H1 (cell line): ENCODE results near the gene CFLAR. TPM values are rescaled to one million over a fixed set of nuclear protein-coding genes. Genes with fewer than 3 reads are reported as not detected.

ENCODE experiments used
- CTCF ChIA-PET: fragments of 300-600 bp; sonication (Branson Sonifier 250); formaldehyde crosslinking; loops from one replicate; lab custom pipeline; 2021; ENCODE audit not compliant: partially characterized antibody; lab: Charles Lee
- POLR2A ChIA-PET: fragments of 300-600 bp; sonication (Branson Sonifier 250); formaldehyde crosslinking; loops from one replicate; lab custom pipeline; 2021; ENCODE audit warnings: inconsistent platforms; ENCODE audit not compliant: partially characterized antibody; lab: Charles Lee
- DNase-seq, 2 experiments: peaks; one replicate each; pipeline versions ENCODE4 v3.0.0 to v3.0.0-alpha.2; 2010 to 2022; ENCODE audit warnings: low spot score in 2 of 2, low read depth in 1 of 2, mixed read lengths in 1 of 2
- FAIRE-seq: peaks from 2 replicates; lab custom pipeline; 2011; peaks lifted over from hg19 to GRCh38; lab: Jason Lieb, UNC
- H2AFZ ChIP-seq: 2 replicates; pipeline ENCODE4 v1.8.1; 2012; ENCODE audit warnings: low read length, inconsistent platforms
- H2AK5ac ChIP-seq: 2 replicates; pipeline ENCODE4 v1.6.1; 2013; ENCODE audit warnings: low read depth, low read length
- H2BK120ac ChIP-seq: replicated peaks from 2 replicates; pipeline ENCODE3; 2013; ENCODE audit warnings: low read depth, low read length, inconsistent platforms
- H2BK12ac ChIP-seq: 2 replicates; pipeline ENCODE4 v1.6.1; 2013; ENCODE audit warnings: low read depth, low read length
- H2BK15ac ChIP-seq: 2 replicates; pipeline ENCODE4 v1.6.1; 2013; ENCODE audit warnings: low read length
- H2BK20ac ChIP-seq: 2 replicates; pipeline ENCODE4 v1.6.1; 2013; ENCODE audit warnings: low read length
- H2BK5ac ChIP-seq: 2 replicates; pipeline ENCODE4 v1.6.1; 2013; ENCODE audit warnings: low read depth, low read length
- H3K14ac ChIP-seq: 2 replicates; pipeline ENCODE4 v1.6.1; 2013; ENCODE audit warnings: inconsistent platforms; ENCODE audit not compliant: insufficient read length
- H3K18ac ChIP-seq: 2 replicates; pipeline ENCODE4 v1.6.1; 2013; ENCODE audit warnings: low read length; ENCODE audit errors: extremely low read depth
- H3K23ac ChIP-seq: 2 replicates; pipeline ENCODE4 v1.6.1; 2013; ENCODE audit warnings: inconsistent platforms; ENCODE audit not compliant: insufficient read length
- H3K23me2 ChIP-seq: 2 replicates; pipeline ENCODE4 v1.6.1; 2013; ENCODE audit warnings: low read depth, low read length
- H3K27ac ChIP-seq: 2 replicates; pipeline ENCODE4 v1.6.1; 2011; ENCODE audit warnings: low read depth, low read length, inconsistent platforms
- H3K27me3 ChIP-seq, 4 experiments: replicated peaks in 1 of 4; 1 replicate in 1 of 4; 2 replicates in 3 of 4; pipeline versions ENCODE4 v1.6.1 to v1.8.1; 2011 to 2013; ENCODE audit warnings: low read length in 3 of 4, mild to moderate bottlenecking in 3 of 4, inconsistent platforms in 2 of 4, mixed read lengths in 2 of 4, moderate library complexity in 1 of 4; ENCODE audit not compliant: control insufficient read depth in 3 of 4, insufficient read depth in 3 of 4; ENCODE audit errors: extremely low read depth in 1 of 4
- H3K36me3 ChIP-seq, 4 experiments: 2 replicates each; pipeline versions ENCODE4 v1.6.1 to v1.8.1; 2011 to 2013; ENCODE audit warnings: mild to moderate bottlenecking in 4 of 4, low read length in 3 of 4, moderate library complexity in 2 of 4, control low read depth in 1 of 4, inconsistent platforms in 1 of 4; ENCODE audit not compliant: insufficient read depth in 4 of 4, control insufficient read depth in 2 of 4
- H3K4ac ChIP-seq: replicated peaks from 2 replicates; pipeline ENCODE3; 2013; ENCODE audit warnings: low read length, low read depth, mixed read lengths, inconsistent platforms; ENCODE audit not compliant: insufficient read length
- H3K4me1 ChIP-seq, 4 experiments: replicated peaks in 1 of 4; 1 replicate in 1 of 4; 2 replicates in 3 of 4; pipeline versions ENCODE4 v1.6.1 to v1.8.1; 2011 to 2013; ENCODE audit warnings: low read length in 3 of 4, inconsistent platforms in 2 of 4, mixed read lengths in 1 of 4; ENCODE audit not compliant: insufficient read depth in 4 of 4, control insufficient read depth in 3 of 4
- H3K4me2 ChIP-seq, 2 experiments: 2 replicates each; pipeline versions ENCODE4 v1.6.1 to v1.8.1; 2011 to 2013; ENCODE audit warnings: low read depth in 2 of 2, low read length in 2 of 2, control low read depth in 1 of 2, inconsistent platforms in 1 of 2, mild to moderate bottlenecking in 1 of 2; ENCODE audit not compliant: insufficient read depth in 1 of 2
- H3K4me3 ChIP-seq, 4 experiments: fragments of 200-600, 300-600 bp in 1 of 4; sonication (generic), shearing (Covaris generic), sonication (Bioruptor Twin) in 1 of 4; 2 replicates each; pipeline versions ENCODE4 v1.5.1 to v1.8.1; 2011 to 2016; ENCODE audit warnings: low read length in 4 of 4, low read depth in 3 of 4, control low read depth in 2 of 4, inconsistent platforms in 2 of 4, mild to moderate bottlenecking in 2 of 4, mixed read lengths in 1 of 4, moderate library complexity in 1 of 4; ENCODE audit not compliant: insufficient read depth in 2 of 4; ENCODE audit errors: extremely low read depth in 1 of 4
- H3K56ac ChIP-seq: replicated peaks from 2 replicates; pipeline ENCODE3; 2013; ENCODE audit warnings: low read depth, mild to moderate bottlenecking, mixed read lengths, low read length, inconsistent platforms; ENCODE audit not compliant: insufficient read length
- H3K79me1 ChIP-seq: 2 replicates; pipeline ENCODE4 v1.6.1; 2013; ENCODE audit warnings: low read depth, low read length, control low read depth
- H3K79me2 ChIP-seq, 2 experiments: 2 replicates each; pipeline versions ENCODE4 v1.6.1 to v1.8.1; 2012 to 2013; ENCODE audit warnings: low read length in 2 of 2, mild to moderate bottlenecking in 2 of 2, inconsistent platforms in 1 of 2; ENCODE audit not compliant: insufficient read depth in 2 of 2, control insufficient read depth in 1 of 2
- H3K9ac ChIP-seq, 4 experiments: replicated peaks in 1 of 4; 1 replicate in 1 of 4; 2 replicates in 3 of 4; pipeline versions ENCODE4 v1.6.1 to v1.8.1; 2011 to 2013; ENCODE audit warnings: low read depth in 3 of 4, low read length in 3 of 4, control low read depth in 2 of 4, mild to moderate bottlenecking in 2 of 4, moderate library complexity in 2 of 4, inconsistent platforms in 1 of 4; ENCODE audit errors: extremely low read depth in 1 of 4
- H3K9me3 ChIP-seq, 2 experiments: 2 replicates each; pipeline versions ENCODE4 v1.6.1 to v1.8.1; 2012 to 2013; ENCODE audit warnings: mild to moderate bottlenecking in 2 of 2, moderate library complexity in 2 of 2, control low read depth in 1 of 2, inconsistent platforms in 1 of 2, low read depth in 1 of 2, low read length in 1 of 2, mixed read lengths in 1 of 2; ENCODE audit not compliant: insufficient read depth in 2 of 2
- H4K20me1 ChIP-seq, 2 experiments: replicated peaks in 1 of 2; 2 replicates each; pipeline versions ENCODE3 to v1.8.1; 2011 to 2013; ENCODE audit warnings: inconsistent platforms in 2 of 2, low read length in 2 of 2, mild to moderate bottlenecking in 1 of 2; ENCODE audit not compliant: insufficient read depth in 2 of 2, control insufficient read depth in 1 of 2
- H4K5ac ChIP-seq: 2 replicates; pipeline ENCODE4 v1.6.1; 2013; ENCODE audit warnings: low read length, low read depth, mixed read lengths, inconsistent platforms; ENCODE audit not compliant: insufficient read length
- H4K8ac ChIP-seq: 2 replicates; pipeline ENCODE4 v1.8.0; 2013; ENCODE audit warnings: mild to moderate bottlenecking, moderate library complexity, low read length, inconsistent platforms; ENCODE audit not compliant: insufficient read depth; ENCODE audit errors: extremely low read depth
- H4K91ac ChIP-seq: replicated peaks from 2 replicates; pipeline ENCODE3; 2013; ENCODE audit warnings: low read length, mixed read lengths, inconsistent platforms; ENCODE audit not compliant: insufficient read length
- HDAC2 ChIP-seq, 2 experiments: fragments of 300-600 bp in 1 of 2; sonication (generic) in 1 of 2; IDR thresholded peaks; 2 replicates each; pipeline ENCODE4 v1.6.1; 2011 to 2012; ENCODE audit warnings: low read depth in 2 of 2, low read length in 2 of 2, mild to moderate bottlenecking in 2 of 2, moderate library complexity in 2 of 2, borderline replicate concordance in 1 of 2, inconsistent platforms in 1 of 2
- JUND ChIP-seq: IDR thresholded peaks from 2 replicates; pipeline ENCODE4 v1.6.1; 2011; ENCODE audit warnings: mild to moderate bottlenecking, improper control_type of control experiment, low read length
- MAFK ChIP-seq: IDR thresholded peaks from 2 replicates; pipeline ENCODE4 v1.6.1; 2012; ENCODE audit warnings: low read depth, mild to moderate bottlenecking, improper control_type of control experiment, low read length
- POLR2A ChIP-seq, 2 experiments: IDR thresholded peaks; 1 replicate in 1 of 2; 2 replicates in 1 of 2; pipeline ENCODE4 v1.6.1; 2011; ENCODE audit warnings: low read depth in 2 of 2, low read length in 2 of 2, mild to moderate bottlenecking in 2 of 2; ENCODE audit errors: control extremely low read depth in 1 of 2
- RFX5 ChIP-seq: IDR thresholded peaks from 2 replicates; pipeline ENCODE4 v1.6.1; 2011; ENCODE audit warnings: low read depth, low read length, improper control_type of control experiment, borderline replicate concordance
- SP1 ChIP-seq: IDR thresholded peaks from 2 replicates; pipeline ENCODE4 v1.6.1; 2011; ENCODE audit warnings: low read depth, low read length
- SP2 ChIP-seq: IDR thresholded peaks from 2 replicates; pipeline ENCODE4 v1.6.1; 2012; ENCODE audit warnings: mild to moderate bottlenecking, low read length, inconsistent platforms
- WGBS, 2 experiments: shearing (Covaris generic) in 1 of 2; methylation state at CpG; one replicate each; pipeline versions ENCODE4 v1.1.6 to v1.1.7; 2013 to 2015; ENCODE audit warnings: low lambda C conversion rate in 2 of 2, mixed read lengths in 2 of 2, inconsistent platforms in 1 of 2, low coverage in 1 of 2, missing lambda C conversion rate in 1 of 2; ENCODE audit not compliant: insufficient replicate concordance in 2 of 2, insufficient coverage in 1 of 2, insufficient read length in 1 of 2; ENCODE audit errors: extremely low coverage in 1 of 2, missing lambda C conversion rate in 1 of 2; 5-methylcytosine and 5-hydroxymethylcytosine counted together
- polyA plus RNA-seq, 7 experiments: library from polyadenylated mRNA; depleted of rRNA in 3 of 7; stranded (reverse) in 5 of 7; unstranded in 2 of 7; fragments of >200 nt in 5 of 7; fragments of 200-250 nt in 2 of 7; gene quantifications; 1 replicate in 5 of 7; 2 replicates in 1 of 7; 4 replicates in 1 of 7; pipeline versions ENCODE4 v1.2.1 to v1.2.3, GENCODE V29; 2011 to 2013; ENCODE audit warnings: missing spikeins in 2 of 7, mixed read lengths in 2 of 7
- total RNA-seq: library from RNA; stranded (reverse); fragmentation: NEBNext Ultra II Directional; extraction: Animal tissue kit (Norgen Biotek cat#: 25700); gene quantifications from 2 replicates; pipeline ENCODE4 v1.2.1, GENCODE V29; 2021

CFLAR gene
- total and polyA plus RNA-seq, 2 of the 8 experiments (the other 6 are each of a cell fraction or from before 2014, with no cell fraction given), result 1.1 to 3.9 TPM

- DNase-seq, result no peak
- Histone ChIP-seq H3K4me2 (no peak overlapping the region), H3K4me3 (no peak overlapping the region), H3K79me1 (no peaks in the 10 kb centered on the region), H3K9ac (no peak overlapping the region), H2BK20ac (no peak overlapping the region), H2BK12ac (no peak overlapping the region), H3K4ac (no peak overlapping the region), H3K27me3 (no peaks in the 10 kb centered on the region), H2BK120ac (no peak overlapping the region), H2BK15ac (no peak overlapping the region), H3K23ac (no peak overlapping the region), H4K8ac (no peak overlapping the region), H3K56ac (no peak overlapping the region), H2BK5ac (no peak overlapping the region), H3K14ac (no peak overlapping the region), H2AFZ (no peak overlapping the region), H3K23me2 (no peaks in the 10 kb centered on the region), H3K79me2 (no peaks in the 10 kb centered on the region), H4K91ac (no peak overlapping the region), H4K20me1 (no peaks in the 10 kb centered on the region), H3K9me3 (peaks cover 0 to 14% of the 10 kb centered on the region in 2 experiments; a peak in 2 of 4 replicates), H3K18ac (no peak overlapping the region), H4K5ac (no peak overlapping the region), H3K27ac (no peak overlapping the region), H2AK5ac (no peak overlapping the region), H3K4me1 (no peaks in the 10 kb centered on the region), H3K36me3 (peaks cover 0 to 9% (median 0%) of the 10 kb centered on the region in 4 experiments; a peak in 3 of 8 replicates)
- no CpG with 5 or more reads among the region's 1 CpG for WGBS, 2 experiments
- FAIRE-seq, result no peak
- CTCF ChIA-PET, result interaction anchor here (0.7 to 1.5 kb wide), 3 partner anchors 98 to 258 kb away, joined by 3 to 4 read pairs (median 4); partner anchors contain the start of gene ORC2
- POLR2A ChIA-PET, result no interaction called here
- no peak for TF ChIP-seq JUND
- no peak for TF ChIP-seq POLR2A (IDR thresholded peaks at IDR 0.05; ENCODE audit: control extremely low read depth in 1 of 2, low read depth in 2 of 2, low read length in 2 of 2)
- no peak for TF ChIP-seq HDAC2 (IDR thresholded peaks at IDR 0.05; ENCODE audit: borderline replicate concordance in 1 of 2, low read depth in 2 of 2, low read length in 2 of 2)
- TF ChIP-seq SP1, result no peak
- no peak for TF ChIP-seq MAFK
- TF ChIP-seq SP2, result no peak
- no peak for TF ChIP-seq RFX5
Measured at GRCh38 chr2:201164166-201164565, 48.2 kb downstream of the CFLAR start.
